ENCODE measurements around the gene RYR1. TPM values are rescaled to one million over a fixed set of nuclear protein-coding genes. Genes with fewer than 3 reads are reported as not detected.

RYR1 gene
- polyA plus RNA-seq, 1 of the 3 experiments (the other 2 are of a cell fraction), result under 0.01 TPM

DNA sequence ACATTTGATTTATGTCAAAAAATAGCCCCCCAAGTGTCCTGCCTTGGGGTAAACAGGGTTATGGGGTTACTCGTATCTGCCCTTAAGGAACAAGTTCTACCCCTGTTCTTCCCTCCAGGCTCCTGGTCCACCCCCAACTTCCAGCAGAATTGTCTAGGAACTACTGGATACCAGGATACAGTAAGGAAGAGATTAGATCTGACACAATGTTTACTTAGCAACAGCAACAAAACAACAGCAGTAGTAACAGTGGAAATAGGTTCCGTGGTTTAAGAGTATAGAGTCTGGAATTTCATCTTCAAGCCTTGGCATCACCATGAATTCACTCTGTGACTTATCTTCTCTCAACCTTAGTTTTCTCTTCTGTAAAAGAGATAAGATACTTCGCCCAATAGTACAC lies 32.3 kb upstream of the RYR1 start:
- 75% methylated on average over 3 of the region's 3 CpGs for WGBS (ENCODE audit: low lambda C conversion rate)
- Histone ChIP-seq H3F3A (replicated peaks; ENCODE audit: insufficient read depth) (peaks cover 8% of the 10 kb centered on the region), H3K79me2 (ENCODE audit: insufficient read depth) (peaks cover 6% of the 10 kb centered on the region; the same call in 1 of the 2 replicates), H2AFZ (ENCODE audit: low read depth) (no peak overlapping the region), H3K9me3 (no peaks in the 10 kb centered on the region), H3K9me2 (no peaks in the 10 kb centered on the region), H3K4me2 (no peak overlapping the region), H3K4me1 (ENCODE audit: control insufficient read depth in 1 of 2, insufficient read depth in 2 of 2, low read depth in 1 of 2, low read length in 1 of 2) (no peaks in the 10 kb centered on the region; a peak in 1 of 4 replicates), H3K4me3 (ENCODE audit: low read depth in 2 of 2, low read length in 1 of 2) (no peak overlapping the region), H4K20me1 (ENCODE audit: insufficient read depth) (no peaks in the 10 kb centered on the region), H3K9ac (no peak overlapping the region), H3K27me3 (ENCODE audit: insufficient read depth) (no peaks in the 10 kb centered on the region), H3K27ac (ENCODE audit: low read depth in 2 of 2, low read length in 1 of 2) (peak overlapping the region in 1 of 2 experiments; percentile 29; a peak in 1 of 4 replicates), H3K36me3 (replicated peaks in 1 of 2; ENCODE audit: control insufficient read depth in 1 of 2, insufficient read depth in 2 of 2, low read length in 1 of 2) (peaks cover 4 to 6% of the 10 kb centered on the region in 2 experiments)
- ChIA-PET CTCF (interaction anchor here (3.2 kb wide), 1 partner anchor 236 kb away, joined by 52 read pairs; no protein-coding TSS in a partner anchor), POLR2A (interaction anchor here (5.1 kb wide), 1 partner anchor 12 kb away, joined by 30 read pairs; the partner anchor contains the start of genes GGN and SPRED3)
- no peak for DNase-seq
- TF ChIP-seq SIN3A (IDR thresholded peaks at IDR 0.05; ENCODE audit: borderline replicate concordance, low read depth, low read length) (no peak), POLR2AphosphoS5 (IDR thresholded peaks at IDR 0.05; ENCODE audit: low read depth, low read length) (peak; percentile 18; the same call in 1 of the 2 replicates)

DNA sequence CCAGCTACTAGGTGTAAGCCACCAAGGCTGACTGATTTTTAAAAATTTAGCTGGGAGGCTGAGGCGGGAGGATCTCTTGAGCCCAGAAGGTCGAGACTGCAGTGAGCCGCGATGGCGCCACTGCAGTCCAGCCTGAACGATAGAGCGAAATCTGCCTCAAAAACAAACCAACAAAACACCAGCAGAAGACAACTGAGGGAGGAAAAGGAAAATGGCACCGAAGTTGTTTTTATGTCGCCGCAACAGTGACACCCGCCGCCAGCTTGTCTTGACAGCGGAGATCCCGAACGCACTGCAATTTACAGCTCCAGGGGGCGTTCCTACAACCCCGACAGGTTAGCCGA lies 30.9 kb upstream of the RYR1 start:
- 5% methylated on average over 17 of the region's 18 CpGs for WGBS (ENCODE audit: low lambda C conversion rate)
- Histone ChIP-seq H3K27ac (ENCODE audit: low read depth in 2 of 2, low read length in 1 of 2) (peak overlapping the region; percentile 39 to 47; a peak in 3 of 4 replicates), H3K4me2 (peak overlapping the region; percentile 95), H3K79me2 (ENCODE audit: insufficient read depth) (peaks cover 6% of the 10 kb centered on the region; the same call in 1 of the 2 replicates), H3K27me3 (ENCODE audit: insufficient read depth) (no peaks in the 10 kb centered on the region), H3K9me2 (no peaks in the 10 kb centered on the region), H3K4me1 (ENCODE audit: control insufficient read depth in 1 of 2, insufficient read depth in 2 of 2, low read depth in 1 of 2, low read length in 1 of 2) (no peaks in the 10 kb centered on the region; a peak in 1 of 4 replicates), H3K9ac (peak overlapping the region; percentile 43; the same call in 1 of the 2 replicates), H2AFZ (ENCODE audit: low read depth) (peak overlapping the region; percentile 82; the same call in 1 of the 2 replicates), H3F3A (replicated peaks; ENCODE audit: insufficient read depth) (peaks cover 8% of the 10 kb centered on the region), H3K9me3 (no peaks in the 10 kb centered on the region), H4K20me1 (ENCODE audit: insufficient read depth) (no peaks in the 10 kb centered on the region), H3K4me3 (ENCODE audit: low read depth in 2 of 2, low read length in 1 of 2) (peak overlapping the region; percentile 39 to 93), H3K36me3 (replicated peaks in 1 of 2; ENCODE audit: control insufficient read depth in 1 of 2, insufficient read depth in 2 of 2, low read length in 1 of 2) (peaks cover 0 to 4% of the 10 kb centered on the region in 2 experiments)
- ChIA-PET POLR2A (interaction anchor here (1.3 to 5.1 kb wide), 3 partner anchors 14 to 232 kb away, joined by 3 to 30 read pairs (median 4); partner anchors contain the start of genes EIF3K, GGN and SPRED3), CTCF (interaction anchor here (0.6 to 3.2 kb wide), 62 partner anchors 9 to 730 kb away, joined by 3 to 52 read pairs (median 4); partner anchors contain the start of genes ACTN4, CCER2, EIF3K and GGN)
- no peak for DNase-seq
- TF ChIP-seq YY1 (IDR thresholded peaks at IDR 0.05; ENCODE audit: low read depth) (no peak), SIN3A (IDR thresholded peaks at IDR 0.05; ENCODE audit: borderline replicate concordance, low read depth, low read length) (peak; percentile 68; the same call in 1 of the 2 replicates)
- TF ChIP-seq, protein P1, sequence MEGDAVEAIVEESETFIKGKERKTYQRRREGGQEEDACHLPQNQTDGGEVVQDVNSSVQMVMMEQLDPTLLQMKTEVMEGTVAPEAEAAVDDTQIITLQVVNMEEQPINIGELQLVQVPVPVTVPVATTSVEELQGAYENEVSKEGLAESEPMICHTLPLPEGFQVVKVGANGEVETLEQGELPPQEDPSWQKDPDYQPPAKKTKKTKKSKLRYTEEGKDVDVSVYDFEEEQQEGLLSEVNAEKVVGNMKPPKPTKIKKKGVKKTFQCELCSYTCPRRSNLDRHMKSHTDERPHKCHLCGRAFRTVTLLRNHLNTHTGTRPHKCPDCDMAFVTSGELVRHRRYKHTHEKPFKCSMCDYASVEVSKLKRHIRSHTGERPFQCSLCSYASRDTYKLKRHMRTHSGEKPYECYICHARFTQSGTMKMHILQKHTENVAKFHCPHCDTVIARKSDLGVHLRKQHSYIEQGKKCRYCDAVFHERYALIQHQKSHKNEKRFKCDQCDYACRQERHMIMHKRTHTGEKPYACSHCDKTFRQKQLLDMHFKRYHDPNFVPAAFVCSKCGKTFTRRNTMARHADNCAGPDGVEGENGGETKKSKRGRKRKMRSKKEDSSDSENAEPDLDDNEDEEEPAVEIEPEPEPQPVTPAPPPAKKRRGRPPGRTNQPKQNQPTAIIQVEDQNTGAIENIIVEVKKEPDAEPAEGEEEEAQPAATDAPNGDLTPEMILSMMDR (IDR thresholded peaks at IDR 0.05), result no peak
- TF ChIP-seq, protein P2, sequence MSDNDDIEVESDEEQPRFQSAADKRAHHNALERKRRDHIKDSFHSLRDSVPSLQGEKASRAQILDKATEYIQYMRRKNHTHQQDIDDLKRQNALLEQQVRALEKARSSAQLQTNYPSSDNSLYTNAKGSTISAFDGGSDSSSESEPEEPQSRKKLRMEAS (IDR thresholded peaks at IDR 0.05; ENCODE audit: low read depth), result no peak

Measured in SK-N-SH (cell line).